Body of pancreas (tissue), 4 donors: Measurements from ENCODE around the gene GPR108.

ENCODE experiments used
- CTCF ChIP-seq, 7 experiments: fragments of 450-650 bp in 4 of 7; fragments of 200-600 bp in 3 of 7; sonication (generic) in 3 of 7; IDR thresholded peaks; one replicate each; pipeline ENCODE4 v1.5.1; 2016 to 2019; ENCODE audit warnings: antibody characterized with exemption in 7 of 7
- POLR2A ChIP-seq, 3 donors: fragments of 450-650 bp; IDR thresholded peaks; one replicate each; pipeline ENCODE4 v1.6.1; 2016; ENCODE audit warnings: antibody characterized with exemption in 3 of 3, mild to moderate bottlenecking in 2 of 3

GRCh38 chr19:6719992-6720368 lies 17.4 kb downstream of the GPR108 start:
- TF ChIP-seq POLR2A (IDR thresholded peaks at IDR 0.05) (no peak), CTCF (IDR thresholded peaks at IDR 0.05) (no peak)
